ENCODE results near the gene LSAMP. TPM values are rescaled to one million over a fixed set of nuclear protein-coding genes. Genes with fewer than 3 reads are reported as not detected.

The LSAMP gene
- total RNA-seq, 4 donors from 2014 or later: 1.2 to 3.0 (median 1.8) TPM

GRCh38 chr3:115790759-115791158 is 654.5 kb downstream of the LSAMP start:
- intact Hi-C loops (cut with DNase I): no loop called here
- Histone ChIP-seq H3K27ac (replicated peaks in 1 of 4) (no peak overlapping the region), H3K27me3 (no peaks in the 10 kb centered on the region), H3K36me3 (no peaks in the 10 kb centered on the region), H3K9me3 (no peaks in the 10 kb centered on the region), H3K4me1 (peaks cover 0 to 4% (median 0%) of the 10 kb centered on the region in 4 donors), H3K4me3 (no peak overlapping the region)
- WGBS: 73% methylated on average over 3 of the region's 3 CpGs
- DNase-seq (ENCODE audit: extremely low spot score): no peak
- no peak for TF ChIP-seq POLR2AphosphoS5 (IDR thresholded peaks at IDR 0.05)
- TF ChIP-seq POLR2A (IDR thresholded peaks at IDR 0.05; ENCODE audit: low read depth): no peak
- no peak for TF ChIP-seq CTCF (IDR thresholded peaks at IDR 0.05)
- no peak for TF ChIP-seq EP300 (IDR thresholded peaks at IDR 0.05)

- intact Hi-C loops (cut with DNase I): loop anchor here (10.0 kb wide), 1 partner anchor 575 kb away; no protein-coding TSS in a partner anchor
- Histone ChIP-seq H3K4me1 (peaks cover 5 to 14% (median 9%) of the 10 kb centered on the region in 4 donors), H3K27me3 (no peaks in the 10 kb centered on the region), H3K9me3 (no peaks in the 10 kb centered on the region), H3K27ac (replicated peaks in 1 of 4) (no peak overlapping the region), H3K4me3 (no peak overlapping the region), H3K36me3 (no peaks in the 10 kb centered on the region)
- TF ChIP-seq EP300 (IDR thresholded peaks at IDR 0.05) (no peak), CTCF (IDR thresholded peaks at IDR 0.05) (no peak), POLR2A (IDR thresholded peaks at IDR 0.05; ENCODE audit: low read depth) (no peak), POLR2AphosphoS5 (IDR thresholded peaks at IDR 0.05) (no peak)
- 97% methylated on average over 4 of the region's 4 CpGs for WGBS
- no peak for DNase-seq (ENCODE audit: extremely low spot score)
Observed at GRCh38 chr3:115789481-115789880, 655.8 kb downstream of the LSAMP start.

GRCh38 chr3:115788921-115789470 is 656.3 kb downstream of the LSAMP start:
- 62% methylated on average over 4 of the region's 4 CpGs for WGBS
- no peak overlapping the region for H3K4me3 ChIP-seq
- intact Hi-C loops (cut with DNase I): loop anchor here (10.0 kb wide), 1 partner anchor 574 kb away; no protein-coding TSS in a partner anchor
- no peak for DNase-seq (ENCODE audit: extremely low spot score)
- H3K4me1 ChIP-seq: peaks cover 5 to 14% (median 9%) of the 10 kb centered on the region in 4 donors
- H3K27ac ChIP-seq (replicated peaks in 1 of 4): no peak overlapping the region
- TF ChIP-seq POLR2A (IDR thresholded peaks at IDR 0.05; ENCODE audit: low read depth): no peak
- no peak for TF ChIP-seq EP300 (IDR thresholded peaks at IDR 0.05)
- no peak for TF ChIP-seq CTCF (IDR thresholded peaks at IDR 0.05)
- no peak for TF ChIP-seq POLR2AphosphoS5 (IDR thresholded peaks at IDR 0.05)
- no peaks in the 10 kb centered on the region for H3K9me3 ChIP-seq
- H3K27me3 ChIP-seq: no peaks in the 10 kb centered on the region
- no peaks in the 10 kb centered on the region for H3K36me3 ChIP-seq

GRCh38 chr3:115787818-115788217 is 657.5 kb downstream of the LSAMP start:
- no peak for DNase-seq (ENCODE audit: extremely low spot score)
- 98% methylated on average over 2 of the region's 2 CpGs for WGBS
- TF ChIP-seq POLR2AphosphoS5 (IDR thresholded peaks at IDR 0.05) (no peak), EP300 (IDR thresholded peaks at IDR 0.05) (no peak), POLR2A (IDR thresholded peaks at IDR 0.05; ENCODE audit: low read depth) (no peak), CTCF (IDR thresholded peaks at IDR 0.05) (no peak)
- Histone ChIP-seq H3K27ac (replicated peaks in 1 of 4) (no peak overlapping the region), H3K4me3 (no peak overlapping the region), H3K9me3 (no peaks in the 10 kb centered on the region), H3K4me1 (peaks cover 5 to 24% (median 14%) of the 10 kb centered on the region in 4 donors), H3K36me3 (no peaks in the 10 kb centered on the region), H3K27me3 (no peaks in the 10 kb centered on the region)
- intact Hi-C loops (cut with DNase I): loop anchor here (10.0 kb wide), 1 partner anchor 573 kb away; no protein-coding TSS in a partner anchor

Data from esophagus muscularis mucosa (tissue), 4 donors.